Neural cell (in vitro differentiated cells): ENCODE results near the gene ABCB10. TPM values are rescaled to one million over a fixed set of nuclear protein-coding genes. Genes with fewer than 3 reads are reported as not detected.

Source experiments
- H2AFZ ChIP-seq: fragments of 200-600, 300-800 bp; sonication (generic), shearing (Covaris generic); 2 replicates; pipeline ENCODE4 v1.6.0; 2014; ENCODE audit warnings: low read depth, mild to moderate bottlenecking, antibody characterized with exemption, low read length, moderate library complexity
- H3F3A ChIP-seq: fragments of 200-600 bp; shearing (Covaris generic); 2 replicates; pipeline ENCODE4 v1.6.1; 2016; ENCODE audit warnings: mild to moderate bottlenecking, moderate library complexity, mixed read lengths, antibody characterized with exemption, low read length; ENCODE audit not compliant: insufficient read depth, poor library complexity, severe bottlenecking
- H3K27ac ChIP-seq: fragments of 200-600, 300-800 bp; sonication (generic), shearing (Covaris generic); 2 replicates; pipeline ENCODE4 v1.5.1; 2014; ENCODE audit warnings: mild to moderate bottlenecking, low read length, moderate library complexity
- H3K27me3 ChIP-seq: fragments of 300-800, 200-600 bp; sonication (generic), shearing (Covaris generic); 2 replicates; pipeline ENCODE4 v1.6.0; 2014; ENCODE audit warnings: mild to moderate bottlenecking, low read depth, low read length, moderate library complexity; ENCODE audit not compliant: insufficient read depth
- H3K36me3 ChIP-seq: fragments of 300-800, 200-600 bp; sonication (generic), shearing (Covaris generic); 2 replicates; pipeline ENCODE4 v1.5.1; 2014; ENCODE audit warnings: mild to moderate bottlenecking, antibody characterized with exemption, low read length, moderate library complexity; ENCODE audit not compliant: insufficient read depth
- H3K4me2 ChIP-seq: fragments of 300-800, 200-600 bp; sonication (generic), shearing (Covaris generic); 2 replicates; pipeline ENCODE4 v1.6.0; 2014; ENCODE audit warnings: mild to moderate bottlenecking, low read length
- H3K4me3 ChIP-seq: fragments of 300-800, 200-600 bp; sonication (generic), shearing (Covaris generic); 2 replicates; pipeline ENCODE4 v1.5.1; 2014; ENCODE audit warnings: mild to moderate bottlenecking, low read length, moderate library complexity
- H3K79me2 ChIP-seq: fragments of 200-600 bp; shearing (Covaris generic); replicated peaks from 2 replicates; pipeline ENCODE4 v1.6.0; 2014; ENCODE audit warnings: mild to moderate bottlenecking, low read length, moderate library complexity; ENCODE audit not compliant: insufficient read depth
- H3K9ac ChIP-seq: fragments of 300-800, 200-600 bp; sonication (generic), shearing (Covaris generic); 2 replicates; pipeline ENCODE4 v1.6.1; 2016; ENCODE audit warnings: mild to moderate bottlenecking, low read length, mixed read lengths
- H3K9me2 ChIP-seq: fragments of 200-600 bp; shearing (Covaris generic); 2 replicates; pipeline ENCODE4 v1.6.1; 2016; ENCODE audit warnings: mild to moderate bottlenecking, low read length, mixed read lengths; ENCODE audit not compliant: insufficient read depth
- H3K9me3 ChIP-seq: fragments of 200-600, 300-800 bp; sonication (generic), shearing (Covaris generic); 2 replicates; pipeline ENCODE4 v1.6.1; 2016; ENCODE audit warnings: mild to moderate bottlenecking, mixed run types, low read length, moderate library complexity, mixed read lengths
- H4K20me1 ChIP-seq: fragments of 200-600 bp; shearing (Covaris generic); 2 replicates; pipeline ENCODE4 v1.6.1; 2016; ENCODE audit warnings: mild to moderate bottlenecking, mixed run types; ENCODE audit not compliant: insufficient read depth
- CTCF ChIP-seq: fragments of 450-650 bp; IDR thresholded peaks from 2 replicates; pipeline ENCODE4 v1.5.1; 2014; ENCODE audit warnings: antibody characterized with exemption, mild to moderate bottlenecking, moderate library complexity; ENCODE audit not compliant: poor library complexity, severe bottlenecking
- EP300 ChIP-seq: fragments of 450-650 bp; conservative IDR thresholded peaks from 2 replicates; pipeline ENCODE4 v1.6.1; 2014; ENCODE audit warnings: antibody characterized with exemption, mild to moderate bottlenecking, moderate library complexity; ENCODE audit not compliant: poor library complexity, severe bottlenecking
- MXI1 ChIP-seq: fragments of 450-650 bp; conservative IDR thresholded peaks from 2 replicates; pipeline ENCODE4 v1.6.1; 2014; ENCODE audit warnings: antibody characterized with exemption, mild to moderate bottlenecking; ENCODE audit not compliant: poor library complexity, severe bottlenecking
- POLR2AphosphoS5 ChIP-seq: IDR thresholded peaks from 2 replicates; pipeline ENCODE4 v1.6.1; 2012
- RAD21 ChIP-seq: fragments of 450-650 bp; conservative IDR thresholded peaks from 2 replicates; pipeline ENCODE4 v1.6.1; 2014; ENCODE audit warnings: antibody characterized with exemption, mild to moderate bottlenecking, moderate library complexity
- REST ChIP-seq: IDR thresholded peaks from 2 replicates; pipeline ENCODE4 v1.6.1; 2012; ENCODE audit warnings: borderline replicate concordance
- SMC3 ChIP-seq: fragments of 450-650 bp; conservative IDR thresholded peaks from 2 replicates; pipeline ENCODE4 v1.6.1; 2014; ENCODE audit warnings: antibody characterized with exemption, mild to moderate bottlenecking, moderate library complexity; ENCODE audit not compliant: poor library complexity
- TAF1 ChIP-seq: IDR thresholded peaks from 2 replicates; pipeline ENCODE4 v1.6.1; 2012; ENCODE audit warnings: low read depth
- polyA plus RNA-seq: library from polyadenylated mRNA; depleted of rRNA; stranded (reverse); fragments of >200 nt; gene quantifications from 2 replicates; pipeline ENCODE4 v1.2.3, GENCODE V29; 2014

The ABCB10 gene
- polyA plus RNA-seq, 1 donor from 2014 or later: 31.4 TPM

GRCh38 chr1:229553621-229554130, 4.8 kb downstream of the ABCB10 start:
- peaks cover 36% of the 10 kb centered on the region for H3K79me2 ChIP-seq
- no peak overlapping the region for H3K4me2 ChIP-seq
- no peak overlapping the region for H3K27ac ChIP-seq
- H3K27me3 ChIP-seq: no peaks in the 10 kb centered on the region
- no peaks in the 10 kb centered on the region for H3K9me2 ChIP-seq
- H3K36me3 ChIP-seq: no peaks in the 10 kb centered on the region
- no peaks in the 10 kb centered on the region for H3K9me3 ChIP-seq
- no peak overlapping the region for H3K9ac ChIP-seq
- H3K4me3 ChIP-seq: no peak overlapping the region
- TF ChIP-seq TAF1 (no peak), MXI1 (no peak), CTCF (no peak), POLR2AphosphoS5 (no peak), RAD21 (no peak), SMC3 (no peak)
- H4K20me1 ChIP-seq: no peaks in the 10 kb centered on the region
- H2AFZ ChIP-seq: no peak overlapping the region
- H3F3A ChIP-seq: no peaks in the 10 kb centered on the region

- no peaks in the 10 kb centered on the region for H3K27me3 ChIP-seq
- H3F3A ChIP-seq: no peaks in the 10 kb centered on the region
- peaks cover 36% of the 10 kb centered on the region for H3K79me2 ChIP-seq
- H3K4me2 ChIP-seq: no peak overlapping the region
- H3K4me3 ChIP-seq: no peak overlapping the region
- no peaks in the 10 kb centered on the region for H4K20me1 ChIP-seq
- TF ChIP-seq MXI1: no peak
- TF ChIP-seq EP300: no peak
- no peak for TF ChIP-seq RAD21
- TF ChIP-seq REST: no peak
- no peak for TF ChIP-seq POLR2AphosphoS5
- no peak overlapping the region for H2AFZ ChIP-seq
- H3K9me2 ChIP-seq: no peaks in the 10 kb centered on the region
- no peaks in the 10 kb centered on the region for H3K36me3 ChIP-seq
- H3K27ac ChIP-seq: no peak overlapping the region
- H3K9me3 ChIP-seq: no peaks in the 10 kb centered on the region
- H3K9ac ChIP-seq: no peak overlapping the region
Observed at GRCh38 chr1:229552732-229553131, 5.8 kb downstream of the ABCB10 start.

GRCh38 chr1:229550812-229551567, 7.5 kb downstream of the ABCB10 start:
- H3K79me2 ChIP-seq: peaks cover 19% of the 10 kb centered on the region
- no peaks in the 10 kb centered on the region for H4K20me1 ChIP-seq
- H3K4me3 ChIP-seq: no peak overlapping the region
- H2AFZ ChIP-seq: no peak overlapping the region
- H3K9me2 ChIP-seq: no peaks in the 10 kb centered on the region
- no peaks in the 10 kb centered on the region for H3K36me3 ChIP-seq
- no peak overlapping the region for H3K4me2 ChIP-seq
- H3F3A ChIP-seq: no peaks in the 10 kb centered on the region
- H3K27me3 ChIP-seq: no peaks in the 10 kb centered on the region
- H3K9me3 ChIP-seq: no peaks in the 10 kb centered on the region
- no peak overlapping the region for H3K9ac ChIP-seq
- no peak overlapping the region for H3K27ac ChIP-seq
- TF ChIP-seq POLR2AphosphoS5: no peak
- no peak for TF ChIP-seq EP300
- no peak for TF ChIP-seq MXI1
- no peak for TF ChIP-seq CTCF
- no peak for TF ChIP-seq RAD21
- no peak for TF ChIP-seq REST
- TF ChIP-seq SMC3: no peak
- TF ChIP-seq TAF1: no peak
